Measurements from ENCODE around the gene GRIN2A.

GRIN2A gene

DNA sequence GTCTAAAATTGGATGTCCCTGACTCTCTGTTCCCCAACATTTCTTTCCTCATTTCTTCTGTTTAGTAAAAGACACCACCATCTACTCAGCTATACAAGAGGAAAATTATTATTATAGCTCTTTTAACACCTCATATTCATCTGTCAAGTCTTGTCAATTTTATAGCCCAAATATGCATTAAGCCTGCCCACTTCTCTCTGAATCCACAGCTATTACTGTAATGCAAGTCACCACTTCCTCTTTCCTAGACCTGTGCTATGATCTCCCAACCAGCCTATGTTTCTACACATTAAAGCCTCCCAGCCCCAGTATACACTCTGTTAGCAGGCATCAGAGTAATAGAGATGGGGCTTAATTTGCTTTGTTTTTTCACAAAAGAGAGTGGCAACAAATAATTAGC is 252.9 kb downstream of the GRIN2A start:
- Histone ChIP-seq H3K4me2 (ENCODE audit: low read depth, low read length) (no peak overlapping the region), H3K79me2 (ENCODE audit: low read length) (no peaks in the 10 kb centered on the region), H3K36me3 (replicated peaks; ENCODE audit: insufficient read depth, low read length) (no peaks in the 10 kb centered on the region), H3K9ac (ENCODE audit: low read length) (no peak overlapping the region), H2AFZ (ENCODE audit: low read length) (no peak overlapping the region), H3F3A (ENCODE audit: insufficient read depth, low read length) (no peaks in the 10 kb centered on the region), H3K27me3 (replicated peaks; ENCODE audit: insufficient read depth, low read length) (no peaks in the 10 kb centered on the region), H4K20me1 (ENCODE audit: insufficient read depth, low read length) (no peaks in the 10 kb centered on the region), H3K4me1 (ENCODE audit: low read length) (no peaks in the 10 kb centered on the region), H3K9me3 (replicated peaks; ENCODE audit: insufficient read depth, low read length) (no peaks in the 10 kb centered on the region), H3K4me3 (ENCODE audit: low read length) (no peak overlapping the region), H3K9me2 (replicated peaks; ENCODE audit: insufficient read depth, low read length) (no peaks in the 10 kb centered on the region), H3K27ac (ENCODE audit: low read length) (no peak overlapping the region)
- TF ChIP-seq EZH2 (optimal IDR thresholded peaks at IDR 0.05; ENCODE audit: low read depth, low read length) (no peak), CTCF (IDR thresholded peaks at IDR 0.05; ENCODE audit: low read length) (no peak), EZH2phosphoT487 (IDR thresholded peaks at IDR 0.05; ENCODE audit: low read length) (no peak)
- peak; percentile 12 for DNase-seq

- Histone ChIP-seq H3K27me3 (replicated peaks; ENCODE audit: insufficient read depth, low read length) (no peaks in the 10 kb centered on the region), H3F3A (ENCODE audit: insufficient read depth, low read length) (no peaks in the 10 kb centered on the region), H4K20me1 (ENCODE audit: insufficient read depth, low read length) (no peaks in the 10 kb centered on the region), H3K9me3 (replicated peaks; ENCODE audit: insufficient read depth, low read length) (no peaks in the 10 kb centered on the region), H3K9ac (ENCODE audit: low read length) (no peak overlapping the region), H2AFZ (ENCODE audit: low read length) (no peak overlapping the region), H3K4me2 (ENCODE audit: low read depth, low read length) (no peak overlapping the region), H3K27ac (ENCODE audit: low read length) (no peak overlapping the region), H3K4me1 (ENCODE audit: low read length) (no peaks in the 10 kb centered on the region), H3K36me3 (replicated peaks; ENCODE audit: insufficient read depth, low read length) (no peaks in the 10 kb centered on the region), H3K4me3 (ENCODE audit: low read length) (no peak overlapping the region), H3K9me2 (replicated peaks; ENCODE audit: insufficient read depth, low read length) (no peaks in the 10 kb centered on the region), H3K79me2 (ENCODE audit: low read length) (no peaks in the 10 kb centered on the region)
- DNase-seq = no peak
- TF ChIP-seq EZH2 (optimal IDR thresholded peaks at IDR 0.05; ENCODE audit: low read depth, low read length) (no peak), CTCF (IDR thresholded peaks at IDR 0.05; ENCODE audit: low read length) (no peak), EZH2phosphoT487 (IDR thresholded peaks at IDR 0.05; ENCODE audit: low read length) (no peak)
These were observed 259.8 kb downstream of the GRIN2A start for GRCh38 chr16:9922441-9922840.

DNA sequence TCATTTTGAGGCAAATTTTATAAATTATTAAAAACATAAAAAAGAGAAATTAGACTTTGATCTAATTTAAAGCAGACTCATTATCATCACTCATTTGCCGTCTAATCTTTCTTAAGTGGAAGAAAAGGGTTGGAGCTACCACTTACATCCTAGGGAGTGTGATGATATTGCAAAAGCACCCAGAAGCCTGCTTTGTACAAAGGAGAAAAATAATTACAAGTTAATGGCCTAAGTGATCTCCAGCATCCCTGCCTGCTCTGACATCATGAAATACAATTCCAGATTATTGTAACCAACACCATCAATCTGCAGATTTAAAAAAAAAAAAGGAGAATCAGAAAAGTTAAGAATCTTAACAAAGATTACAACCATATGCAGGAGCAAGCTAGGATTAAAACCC is 260.2 kb downstream of the GRIN2A start:
- Histone ChIP-seq H3K79me2 (ENCODE audit: low read length) (no peaks in the 10 kb centered on the region), H3K27me3 (replicated peaks; ENCODE audit: insufficient read depth, low read length) (no peaks in the 10 kb centered on the region), H3K4me1 (ENCODE audit: low read length) (no peaks in the 10 kb centered on the region), H3K9me2 (replicated peaks; ENCODE audit: insufficient read depth, low read length) (no peaks in the 10 kb centered on the region), H3K27ac (ENCODE audit: low read length) (no peak overlapping the region), H3K36me3 (replicated peaks; ENCODE audit: insufficient read depth, low read length) (no peaks in the 10 kb centered on the region), H2AFZ (ENCODE audit: low read length) (no peak overlapping the region), H3K9me3 (replicated peaks; ENCODE audit: insufficient read depth, low read length) (no peaks in the 10 kb centered on the region), H3K4me2 (ENCODE audit: low read depth, low read length) (no peak overlapping the region), H3K9ac (ENCODE audit: low read length) (no peak overlapping the region), H3K4me3 (ENCODE audit: low read length) (no peak overlapping the region), H3F3A (ENCODE audit: insufficient read depth, low read length) (no peaks in the 10 kb centered on the region), H4K20me1 (ENCODE audit: insufficient read depth, low read length) (no peaks in the 10 kb centered on the region)
- TF ChIP-seq EZH2 (optimal IDR thresholded peaks at IDR 0.05; ENCODE audit: low read depth, low read length) = no peak
- no peak for TF ChIP-seq EZH2phosphoT487 (IDR thresholded peaks at IDR 0.05; ENCODE audit: low read length)
- no peak for TF ChIP-seq CTCF (IDR thresholded peaks at IDR 0.05; ENCODE audit: low read length)
- DNase-seq = no peak
